Measurements from ENCODE around the gene ANKEF1.
A peak's percentile ranks its signal among the peaks of the same experiment; 100 is the strongest.
"Not testable (repeated sequence)": the region's sequence is repeated elsewhere in the genome, so short reads cannot be mapped to it uniquely, and the experiment has no call there.

ANKEF1 gene

GRCh38 chr20:10033905-10034650 is 709 bp upstream of the ANKEF1 start:
- no peak for DNase-seq

DNA sequence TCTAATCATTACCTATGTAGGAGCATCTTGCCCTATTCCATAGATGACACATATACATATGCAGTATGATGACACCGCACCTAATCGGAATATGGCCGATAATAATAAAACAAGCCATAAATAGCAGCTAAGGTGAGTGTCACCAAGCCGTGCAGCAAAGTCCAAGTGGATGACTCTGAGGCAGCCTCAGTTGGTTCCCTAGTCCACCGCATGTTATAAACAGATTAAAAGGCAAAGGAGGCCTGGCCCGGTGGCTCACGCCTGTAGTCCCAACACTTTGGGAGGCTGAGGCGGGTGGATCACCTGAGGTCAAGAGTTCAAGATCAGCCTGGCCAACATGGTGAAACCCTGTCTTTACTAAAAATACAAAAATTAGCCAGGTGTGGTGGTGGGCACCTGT is 1.5 kb downstream of the ANKEF1 start:
- not testable (repeated sequence) for DNase-seq

DNA sequence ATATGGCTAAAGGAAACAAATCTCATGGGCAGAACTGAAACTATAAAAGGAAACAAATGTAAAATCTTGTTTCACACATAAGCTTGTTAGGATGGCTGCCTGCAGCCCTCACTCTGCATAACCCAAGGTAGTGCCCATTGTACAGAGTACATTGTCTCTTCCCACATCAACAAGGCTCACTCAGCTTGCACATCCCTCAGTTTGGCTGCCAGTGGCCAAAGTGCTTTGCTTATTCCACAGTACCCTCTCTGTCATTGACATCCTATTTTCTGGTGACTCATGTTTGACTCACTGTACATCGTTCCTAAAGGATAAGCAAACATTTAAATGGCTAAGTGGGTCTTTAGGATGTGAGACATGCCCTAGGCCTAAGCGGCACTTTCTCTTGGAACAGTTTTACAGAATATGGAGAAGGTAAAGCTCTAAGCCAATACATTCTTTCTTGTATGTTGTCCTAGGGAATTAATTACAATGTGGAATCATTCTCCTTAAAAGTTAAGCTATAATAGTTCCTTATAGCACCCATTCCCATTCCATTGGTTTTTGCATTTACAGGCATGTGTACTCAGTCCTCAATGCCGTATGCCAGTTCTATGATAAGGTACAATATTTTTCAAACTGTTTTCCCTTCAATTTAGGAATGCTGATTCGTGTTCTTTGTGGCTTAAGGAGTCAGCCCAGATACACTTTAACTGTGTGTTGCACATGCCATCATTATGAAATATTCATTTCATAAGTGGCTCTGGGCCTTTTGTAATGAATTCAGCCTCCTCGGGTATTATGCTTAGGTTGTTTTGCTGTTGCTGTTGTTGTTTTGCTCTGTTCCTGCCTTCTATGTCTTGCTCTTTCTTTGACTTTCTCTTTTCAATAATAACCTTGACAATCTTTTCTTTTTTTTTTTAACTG is 5.5 kb downstream of the ANKEF1 start:
- peak; percentile 46 for DNase-seq

DNA sequence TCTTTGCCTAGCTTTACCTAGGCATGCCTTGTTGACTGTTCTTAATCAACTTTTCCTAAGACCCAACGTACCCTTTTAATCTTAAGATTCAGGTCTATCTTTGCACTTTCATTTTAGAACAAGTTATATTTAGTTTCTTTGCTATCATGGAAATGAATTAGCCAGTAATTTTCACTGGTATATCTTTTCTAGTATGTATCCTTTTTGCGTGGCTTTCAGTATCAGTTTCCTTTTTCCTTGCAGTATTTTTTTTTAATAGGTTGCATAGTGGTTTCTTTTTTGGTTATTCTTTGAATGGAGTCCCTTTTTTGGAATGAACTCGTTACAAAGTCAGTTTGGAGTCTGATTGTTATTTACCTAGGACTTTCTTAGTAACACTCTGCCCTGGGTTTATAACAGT is 7.3 kb downstream of the ANKEF1 start:
- DNase-seq: no peak

DNA sequence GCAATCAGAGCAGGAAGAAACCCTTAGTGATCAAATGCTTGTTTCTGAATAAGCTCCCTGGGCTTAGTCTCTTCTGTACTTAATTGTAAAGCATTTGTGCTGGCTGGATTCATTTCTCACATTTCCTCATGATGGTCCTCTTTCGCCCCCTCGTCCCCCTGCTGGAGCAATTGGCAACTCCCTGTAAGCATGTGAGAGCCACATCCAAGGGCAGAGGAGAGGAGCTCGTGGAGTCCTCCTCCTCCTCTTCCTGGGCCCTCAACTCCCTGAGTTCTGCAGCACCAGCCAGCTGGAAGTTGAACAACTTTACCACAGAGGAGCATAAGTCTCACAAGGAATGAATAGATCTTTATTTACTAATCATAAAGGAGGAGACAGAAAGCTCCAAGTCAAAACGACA is 12.6 kb downstream of the ANKEF1 start:
- DNase-seq: peak; percentile 16

- no peak for DNase-seq
Observed at GRCh38 chr20:10051185-10051584, 16.4 kb downstream of the ANKEF1 start.

GRCh38 chr20:10059006-10059405 is 24.2 kb downstream of the ANKEF1 start:
- no peak for DNase-seq

GRCh38 chr20:10060226-10060625 is 25.4 kb downstream of the ANKEF1 start:
- peak; percentile 71 for DNase-seq

- DNase-seq: no peak
Observed at GRCh38 chr20:10061641-10062040, 26.9 kb downstream of the ANKEF1 start.

- DNase-seq: no peak
Observed at GRCh38 chr20:10063482-10063881, 28.7 kb downstream of the ANKEF1 start.

DNA sequence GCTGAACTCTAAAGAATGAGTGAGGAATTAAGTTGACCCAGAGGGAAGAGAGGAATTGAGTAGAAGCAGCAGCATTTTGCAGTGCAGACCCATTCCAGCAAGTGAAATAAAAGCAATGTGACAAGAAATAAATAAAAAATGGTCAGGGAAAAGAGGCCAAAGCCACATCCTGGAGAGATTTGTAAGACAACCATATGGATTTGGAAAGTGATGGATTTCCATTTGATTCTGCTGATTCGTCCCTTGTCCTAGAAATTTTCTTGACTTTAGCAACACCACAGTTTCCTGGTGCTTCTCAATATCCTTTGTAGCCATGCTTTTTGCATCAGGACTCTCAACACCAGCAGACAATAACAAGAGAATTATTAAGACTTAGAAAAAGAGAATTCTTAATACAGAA is 29.8 kb downstream of the ANKEF1 start:
- no peak for DNase-seq

- DNase-seq: peak; percentile 6
Observed at GRCh38 chr20:10065154-10065833, 30.5 kb downstream of the ANKEF1 start.

DNA sequence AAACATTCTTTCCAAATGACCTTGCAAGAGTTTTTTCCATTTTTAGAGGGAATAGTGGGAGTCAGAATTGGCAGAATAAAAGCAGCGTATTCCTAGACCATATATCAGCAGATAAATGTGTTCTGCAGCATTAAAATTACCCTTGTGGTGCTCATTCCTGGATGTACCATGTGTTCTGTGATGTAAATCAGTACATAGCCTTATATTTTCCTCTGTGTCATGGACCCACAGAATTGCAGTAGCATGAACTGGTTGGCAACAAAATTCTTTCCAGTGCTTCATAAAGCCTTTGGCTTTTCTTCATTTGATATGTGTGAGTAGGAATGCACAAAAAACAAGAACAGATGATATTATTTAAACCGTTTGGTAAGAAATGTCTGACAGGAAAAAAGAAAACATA is 32.5 kb downstream of the ANKEF1 start:
- DNase-seq: no peak

DNA sequence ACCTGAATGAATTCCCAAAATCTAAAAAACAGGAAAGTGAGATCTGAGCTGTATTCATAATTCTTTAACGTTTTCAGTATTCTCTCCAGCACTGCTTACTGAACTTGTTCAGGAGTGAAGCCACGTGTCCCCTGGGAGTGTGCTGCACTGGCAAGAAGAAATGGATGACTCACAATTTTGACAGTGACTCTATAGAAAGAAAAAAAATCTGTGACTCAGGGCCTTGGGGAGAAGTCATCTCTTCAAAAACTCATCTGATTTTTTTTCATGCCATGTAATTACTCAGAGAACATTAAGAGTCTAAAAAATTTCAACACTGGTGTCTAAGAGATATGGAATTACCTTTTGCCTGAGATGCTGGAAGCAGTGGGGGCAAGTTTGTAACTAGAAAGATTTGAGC is 39.7 kb downstream of the ANKEF1 start:
- DNase-seq: peak; percentile 81

DNA sequence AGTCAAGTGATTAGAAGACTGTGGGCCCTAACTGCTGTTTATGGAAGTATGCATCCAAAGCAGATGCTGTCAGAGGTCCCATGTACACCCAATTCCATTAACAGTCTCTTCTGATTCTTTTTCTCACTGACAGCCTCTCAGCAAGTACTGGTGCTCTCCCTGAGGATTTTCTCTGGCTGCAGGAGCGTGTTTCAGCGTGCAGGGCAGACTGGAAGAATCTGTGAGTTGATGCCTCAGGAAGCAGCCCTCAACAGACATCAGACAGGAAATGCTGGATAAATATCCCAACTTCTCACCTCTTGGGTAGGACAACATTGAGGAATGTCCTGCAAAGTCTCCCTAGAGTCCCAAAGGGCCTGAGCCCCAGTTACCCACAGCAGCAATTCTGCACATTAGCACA is 40.8 kb downstream of the ANKEF1 start:
- DNase-seq: no peak

DNA sequence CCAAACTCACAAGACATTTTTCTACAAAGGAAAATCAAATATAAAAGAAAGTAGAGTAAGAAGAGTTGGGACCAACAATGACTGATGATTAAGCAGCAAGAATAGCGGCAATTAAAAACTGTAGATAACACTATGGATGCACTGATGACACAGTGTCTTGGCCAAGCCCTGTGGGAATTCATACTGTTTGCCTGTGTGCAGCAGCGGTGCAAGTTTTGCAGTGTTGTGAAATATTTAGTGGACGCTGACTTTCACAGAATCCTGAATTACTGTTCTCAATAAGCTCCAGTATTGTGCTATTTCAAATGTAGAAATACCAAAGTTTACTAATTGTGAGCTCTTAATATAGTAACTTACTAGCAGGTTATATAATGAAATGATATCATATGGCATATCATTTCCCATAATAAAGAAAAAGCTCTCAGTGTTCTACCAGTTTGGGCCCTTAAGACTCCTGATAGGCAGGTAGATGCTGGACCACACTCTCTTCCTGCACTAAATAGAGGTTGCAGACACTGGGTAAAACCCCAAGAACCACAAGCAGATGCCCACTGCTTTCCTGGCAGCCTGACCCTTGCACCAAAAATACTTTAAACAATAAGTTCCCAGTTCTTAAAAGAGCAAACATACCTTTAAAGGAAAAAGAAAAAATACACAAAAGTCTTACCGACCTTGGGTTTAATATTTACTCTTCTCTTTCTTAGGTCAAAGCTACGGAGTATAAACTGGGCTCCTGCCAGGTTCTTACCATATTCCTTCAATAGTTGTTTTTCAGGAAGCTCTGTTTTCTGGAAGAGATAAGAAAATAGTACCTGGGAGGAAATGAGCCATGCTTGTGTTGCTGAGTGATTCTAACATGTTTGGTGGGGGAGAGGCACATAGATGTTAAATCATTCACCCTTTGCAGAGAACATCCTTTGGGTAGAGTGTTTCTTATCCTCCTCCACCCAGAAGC is 41.6 kb downstream of the ANKEF1 start:
- DNase-seq: no peak

DNA sequence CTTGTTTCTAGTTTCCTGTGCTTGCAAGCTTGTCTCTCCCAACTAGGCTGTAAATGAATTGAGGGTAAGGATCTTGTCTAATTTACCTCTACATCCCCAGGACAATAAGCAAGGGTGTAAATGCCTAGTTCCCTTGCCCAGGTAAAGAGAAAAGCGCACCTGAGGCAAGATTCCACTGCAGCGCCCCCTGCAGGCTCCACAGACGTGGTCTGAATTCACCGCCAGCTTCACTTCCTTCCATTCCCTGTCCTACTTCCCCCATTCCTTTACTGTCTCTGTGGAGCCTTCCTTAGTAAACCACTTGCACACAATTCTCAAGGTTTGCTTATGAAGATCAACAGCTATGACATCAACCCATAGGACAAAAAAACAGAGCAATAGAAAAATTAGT is 42.3 kb downstream of the ANKEF1 start:
- no peak for DNase-seq

GRCh38 chr20:10077886-10078285 is 43.1 kb downstream of the ANKEF1 start:
- DNase-seq: no peak

DNA sequence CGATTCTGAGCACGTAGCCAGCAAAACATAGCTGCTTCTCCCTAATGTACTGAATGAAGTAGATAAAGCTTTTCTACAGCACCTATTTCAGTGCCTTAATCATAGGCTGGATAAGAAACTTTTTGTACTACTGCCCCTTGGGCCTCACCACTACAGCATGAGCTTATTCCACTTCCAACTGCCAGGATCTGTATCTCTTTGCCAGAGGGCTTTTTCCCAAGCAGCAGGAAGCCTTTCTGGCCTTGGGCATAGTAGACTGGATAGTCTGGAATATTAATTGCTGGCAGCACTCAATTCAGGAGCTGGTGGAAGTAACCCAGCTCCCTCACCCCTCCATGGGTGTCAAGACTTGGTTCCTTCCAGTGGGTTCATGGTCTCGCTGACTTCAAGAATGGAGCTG is 43.6 kb downstream of the ANKEF1 start:
- DNase-seq: no peak

DNA sequence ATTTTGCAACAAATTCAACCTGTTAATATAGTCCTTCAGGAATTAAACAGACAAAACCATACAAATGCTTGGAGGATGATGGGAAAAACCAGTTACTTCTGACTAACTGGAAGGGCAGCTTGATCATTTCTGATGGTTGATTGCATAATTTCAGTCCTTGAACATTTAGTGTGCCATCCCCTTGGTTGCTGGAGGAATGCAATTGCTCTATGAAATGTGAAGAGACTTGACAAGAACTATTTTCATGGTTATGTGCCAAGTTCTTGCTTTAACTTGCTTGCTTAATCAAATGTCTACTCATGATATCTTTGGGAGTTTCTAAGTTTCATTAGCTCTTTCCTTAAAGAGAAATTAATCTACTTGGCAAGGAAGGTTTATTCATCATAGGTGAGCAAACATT is 45.2 kb downstream of the ANKEF1 start:
- peak; percentile 17 for DNase-seq

DNA sequence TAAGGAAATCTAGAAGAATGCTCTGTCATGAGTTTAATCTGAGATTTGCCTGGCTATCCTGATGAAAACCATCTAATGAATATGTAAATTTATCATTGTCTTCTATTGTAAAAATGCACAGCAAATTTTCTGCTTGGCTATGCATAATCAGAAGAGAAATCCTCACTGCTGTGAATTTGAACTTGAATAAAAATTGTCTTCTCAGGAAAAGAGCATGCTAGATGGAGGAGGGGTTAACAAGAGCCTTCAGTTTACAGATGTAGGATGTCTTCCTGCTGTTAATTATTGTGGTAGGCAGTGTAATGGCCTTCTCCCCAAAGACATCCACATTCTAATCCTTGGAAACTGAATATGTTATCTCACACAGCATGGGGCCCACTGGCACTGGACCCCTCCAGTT is 45.8 kb downstream of the ANKEF1 start:
- DNase-seq: no peak

GRCh38 chr20:10089871-10090587 is 55.2 kb downstream of the ANKEF1 start:
- no peak for DNase-seq

Data from MV-4-11 (cell line).